ENCODE measurements around the gene KLF3. TPM values are rescaled to one million over a fixed set of nuclear protein-coding genes. Genes with fewer than 3 reads are reported as not detected.

Gene KLF3
- total and polyA plus RNA-seq, 2 experiments from 2014 or later = 15.0 to 16.5 TPM

DNA sequence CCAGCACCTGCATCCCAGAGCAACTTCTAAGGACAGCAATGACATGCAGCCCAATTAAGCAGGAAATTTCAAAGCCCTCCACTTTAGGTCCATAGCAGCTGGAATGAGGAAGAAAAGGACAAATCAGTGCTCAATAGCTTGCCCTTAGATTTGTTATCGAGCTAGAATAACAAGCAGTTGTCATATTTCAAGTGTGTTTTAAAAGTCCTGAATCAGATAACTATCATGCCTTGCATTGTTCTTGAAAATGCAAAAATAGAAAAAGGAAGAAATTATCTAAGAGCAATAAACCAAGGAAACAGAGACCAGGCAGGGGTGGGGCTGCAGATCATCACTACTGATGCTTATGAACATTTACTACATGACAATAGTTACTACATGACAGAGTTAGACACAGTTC lies 43.9 kb upstream of the KLF3 start:
- H3K4me2 ChIP-seq = no peak overlapping the region
- no peak for DNase-seq (ENCODE audit: low spot score)
- H3K4me3 ChIP-seq = no peak overlapping the region
- H4K20me1 ChIP-seq (replicated peaks; ENCODE audit: insufficient read depth) = no peaks in the 10 kb centered on the region
- no peak overlapping the region for H3K27ac ChIP-seq (ENCODE audit: low read depth)
- H3K36me3 ChIP-seq (ENCODE audit: insufficient read depth) = no peaks in the 10 kb centered on the region
- TF ChIP-seq POLR2AphosphoS5 (IDR thresholded peaks at IDR 0.05; ENCODE audit: low read depth) (no peak), NANOG (IDR thresholded peaks at IDR 0.05; ENCODE audit: borderline replicate concordance) (no peak), STAT1 (IDR thresholded peaks at IDR 0.05; ENCODE audit: unreplicated experiment) (no peak), ZNF114 (CRISPR knock-in tag; IDR thresholded peaks at IDR 0.05) (no peak), ZNF331 (CRISPR knock-in tag; IDR thresholded peaks at IDR 0.05; ENCODE audit: low read depth) (no peak), EZH2 (IDR thresholded peaks at IDR 0.05; ENCODE audit: low read depth, unreplicated experiment) (no peak), JUNB (IDR thresholded peaks at IDR 0.05; ENCODE audit: unreplicated experiment) (no peak), CREB1 (CRISPR knock-in tag; IDR thresholded peaks at IDR 0.05; ENCODE audit: low read depth) (no peak), EZH2phosphoT487 (IDR thresholded peaks at IDR 0.05; ENCODE audit: unreplicated experiment) (no peak)
- TF ChIP-seq, protein P1, sequence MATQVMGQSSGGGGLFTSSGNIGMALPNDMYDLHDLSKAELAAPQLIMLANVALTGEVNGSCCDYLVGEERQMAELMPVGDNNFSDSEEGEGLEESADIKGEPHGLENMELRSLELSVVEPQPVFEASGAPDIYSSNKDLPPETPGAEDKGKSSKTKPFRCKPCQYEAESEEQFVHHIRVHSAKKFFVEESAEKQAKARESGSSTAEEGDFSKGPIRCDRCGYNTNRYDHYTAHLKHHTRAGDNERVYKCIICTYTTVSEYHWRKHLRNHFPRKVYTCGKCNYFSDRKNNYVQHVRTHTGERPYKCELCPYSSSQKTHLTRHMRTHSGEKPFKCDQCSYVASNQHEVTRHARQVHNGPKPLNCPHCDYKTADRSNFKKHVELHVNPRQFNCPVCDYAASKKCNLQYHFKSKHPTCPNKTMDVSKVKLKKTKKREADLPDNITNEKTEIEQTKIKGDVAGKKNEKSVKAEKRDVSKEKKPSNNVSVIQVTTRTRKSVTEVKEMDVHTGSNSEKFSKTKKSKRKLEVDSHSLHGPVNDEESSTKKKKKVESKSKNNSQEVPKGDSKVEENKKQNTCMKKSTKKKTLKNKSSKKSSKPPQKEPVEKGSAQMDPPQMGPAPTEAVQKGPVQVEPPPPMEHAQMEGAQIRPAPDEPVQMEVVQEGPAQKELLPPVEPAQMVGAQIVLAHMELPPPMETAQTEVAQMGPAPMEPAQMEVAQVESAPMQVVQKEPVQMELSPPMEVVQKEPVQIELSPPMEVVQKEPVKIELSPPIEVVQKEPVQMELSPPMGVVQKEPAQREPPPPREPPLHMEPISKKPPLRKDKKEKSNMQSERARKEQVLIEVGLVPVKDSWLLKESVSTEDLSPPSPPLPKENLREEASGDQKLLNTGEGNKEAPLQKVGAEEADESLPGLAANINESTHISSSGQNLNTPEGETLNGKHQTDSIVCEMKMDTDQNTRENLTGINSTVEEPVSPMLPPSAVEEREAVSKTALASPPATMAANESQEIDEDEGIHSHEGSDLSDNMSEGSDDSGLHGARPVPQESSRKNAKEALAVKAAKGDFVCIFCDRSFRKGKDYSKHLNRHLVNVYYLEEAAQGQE (IDR thresholded peaks at IDR 0.05; ENCODE audit: unreplicated experiment) = no peak
- TF ChIP-seq, protein P2, sequence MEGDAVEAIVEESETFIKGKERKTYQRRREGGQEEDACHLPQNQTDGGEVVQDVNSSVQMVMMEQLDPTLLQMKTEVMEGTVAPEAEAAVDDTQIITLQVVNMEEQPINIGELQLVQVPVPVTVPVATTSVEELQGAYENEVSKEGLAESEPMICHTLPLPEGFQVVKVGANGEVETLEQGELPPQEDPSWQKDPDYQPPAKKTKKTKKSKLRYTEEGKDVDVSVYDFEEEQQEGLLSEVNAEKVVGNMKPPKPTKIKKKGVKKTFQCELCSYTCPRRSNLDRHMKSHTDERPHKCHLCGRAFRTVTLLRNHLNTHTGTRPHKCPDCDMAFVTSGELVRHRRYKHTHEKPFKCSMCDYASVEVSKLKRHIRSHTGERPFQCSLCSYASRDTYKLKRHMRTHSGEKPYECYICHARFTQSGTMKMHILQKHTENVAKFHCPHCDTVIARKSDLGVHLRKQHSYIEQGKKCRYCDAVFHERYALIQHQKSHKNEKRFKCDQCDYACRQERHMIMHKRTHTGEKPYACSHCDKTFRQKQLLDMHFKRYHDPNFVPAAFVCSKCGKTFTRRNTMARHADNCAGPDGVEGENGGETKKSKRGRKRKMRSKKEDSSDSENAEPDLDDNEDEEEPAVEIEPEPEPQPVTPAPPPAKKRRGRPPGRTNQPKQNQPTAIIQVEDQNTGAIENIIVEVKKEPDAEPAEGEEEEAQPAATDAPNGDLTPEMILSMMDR (conservative IDR thresholded peaks at IDR 0.05; ENCODE audit: low read depth in 2 of 2) = no peak
- TF ChIP-seq, protein P3, sequence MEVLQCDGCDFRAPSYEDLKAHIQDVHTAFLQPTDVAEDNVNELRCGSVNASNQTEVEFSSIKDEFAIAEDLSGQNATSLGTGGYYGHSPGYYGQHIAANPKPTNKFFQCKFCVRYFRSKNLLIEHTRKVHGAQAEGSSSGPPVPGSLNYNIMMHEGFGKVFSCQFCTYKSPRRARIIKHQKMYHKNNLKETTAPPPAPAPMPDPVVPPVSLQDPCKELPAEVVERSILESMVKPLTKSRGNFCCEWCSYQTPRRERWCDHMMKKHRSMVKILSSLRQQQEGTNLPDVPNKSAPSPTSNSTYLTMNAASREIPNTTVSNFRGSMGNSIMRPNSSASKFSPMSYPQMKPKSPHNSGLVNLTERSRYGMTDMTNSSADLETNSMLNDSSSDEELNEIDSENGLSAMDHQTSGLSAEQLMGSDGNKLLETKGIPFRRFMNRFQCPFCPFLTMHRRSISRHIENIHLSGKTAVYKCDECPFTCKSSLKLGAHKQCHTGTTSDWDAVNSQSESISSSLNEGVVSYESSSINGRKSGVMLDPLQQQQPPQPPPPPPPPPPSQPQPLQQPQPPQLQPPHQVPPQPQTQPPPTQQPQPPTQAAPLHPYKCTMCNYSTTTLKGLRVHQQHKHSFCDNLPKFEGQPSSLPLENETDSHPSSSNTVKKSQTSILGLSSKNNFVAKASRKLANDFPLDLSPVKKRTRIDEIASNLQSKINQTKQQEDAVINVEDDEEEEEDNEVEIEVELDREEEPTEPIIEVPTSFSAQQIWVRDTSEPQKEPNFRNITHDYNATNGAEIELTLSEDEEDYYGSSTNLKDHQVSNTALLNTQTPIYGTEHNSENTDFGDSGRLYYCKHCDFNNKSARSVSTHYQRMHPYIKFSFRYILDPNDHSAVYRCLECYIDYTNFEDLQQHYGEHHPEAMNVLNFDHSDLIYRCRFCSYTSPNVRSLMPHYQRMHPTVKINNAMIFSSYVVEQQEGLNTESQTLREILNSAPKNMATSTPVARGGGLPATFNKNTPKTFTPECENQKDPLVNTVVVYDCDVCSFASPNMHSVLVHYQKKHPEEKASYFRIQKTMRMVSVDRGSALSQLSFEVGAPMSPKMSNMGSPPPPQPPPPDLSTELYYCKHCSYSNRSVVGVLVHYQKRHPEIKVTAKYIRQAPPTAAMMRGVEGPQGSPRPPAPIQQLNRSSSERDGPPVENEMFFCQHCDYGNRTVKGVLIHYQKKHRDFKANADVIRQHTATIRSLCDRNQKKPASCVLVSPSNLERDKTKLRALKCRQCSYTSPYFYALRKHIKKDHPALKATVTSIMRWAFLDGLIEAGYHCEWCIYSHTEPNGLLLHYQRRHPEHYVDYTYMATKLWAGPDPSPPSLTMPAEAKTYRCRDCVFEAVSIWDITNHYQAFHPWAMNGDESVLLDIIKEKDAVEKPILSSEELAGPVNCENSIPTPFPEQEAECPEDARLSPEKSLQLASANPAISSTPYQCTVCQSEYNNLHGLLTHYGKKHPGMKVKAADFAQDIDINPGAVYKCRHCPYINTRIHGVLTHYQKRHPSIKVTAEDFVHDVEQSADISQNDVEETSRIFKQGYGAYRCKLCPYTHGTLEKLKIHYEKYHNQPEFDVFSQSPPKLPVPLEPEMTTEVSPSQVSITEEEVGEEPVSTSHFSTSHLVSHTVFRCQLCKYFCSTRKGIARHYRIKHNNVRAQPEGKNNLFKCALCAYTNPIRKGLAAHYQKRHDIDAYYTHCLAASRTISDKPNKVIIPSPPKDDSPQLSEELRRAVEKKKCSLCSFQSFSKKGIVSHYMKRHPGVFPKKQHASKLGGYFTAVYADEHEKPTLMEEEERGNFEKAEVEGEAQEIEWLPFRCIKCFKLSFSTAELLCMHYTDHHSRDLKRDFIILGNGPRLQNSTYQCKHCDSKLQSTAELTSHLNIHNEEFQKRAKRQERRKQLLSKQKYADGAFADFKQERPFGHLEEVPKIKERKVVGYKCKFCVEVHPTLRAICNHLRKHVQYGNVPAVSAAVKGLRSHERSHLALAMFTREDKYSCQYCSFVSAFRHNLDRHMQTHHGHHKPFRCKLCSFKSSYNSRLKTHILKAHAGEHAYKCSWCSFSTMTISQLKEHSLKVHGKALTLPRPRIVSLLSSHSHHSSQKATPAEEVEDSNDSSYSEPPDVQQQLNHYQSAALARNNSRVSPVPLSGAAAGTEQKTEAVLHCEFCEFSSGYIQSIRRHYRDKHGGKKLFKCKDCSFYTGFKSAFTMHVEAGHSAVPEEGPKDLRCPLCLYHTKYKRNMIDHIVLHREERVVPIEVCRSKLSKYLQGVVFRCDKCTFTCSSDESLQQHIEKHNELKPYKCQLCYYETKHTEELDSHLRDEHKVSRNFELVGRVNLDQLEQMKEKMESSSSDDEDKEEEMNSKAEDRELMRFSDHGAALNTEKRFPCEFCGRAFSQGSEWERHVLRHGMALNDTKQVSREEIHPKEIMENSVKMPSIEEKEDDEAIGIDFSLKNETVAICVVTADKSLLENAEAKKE (CRISPR knock-in tag; IDR thresholded peaks at IDR 0.05) = no peak
- TF ChIP-seq, protein P4, sequence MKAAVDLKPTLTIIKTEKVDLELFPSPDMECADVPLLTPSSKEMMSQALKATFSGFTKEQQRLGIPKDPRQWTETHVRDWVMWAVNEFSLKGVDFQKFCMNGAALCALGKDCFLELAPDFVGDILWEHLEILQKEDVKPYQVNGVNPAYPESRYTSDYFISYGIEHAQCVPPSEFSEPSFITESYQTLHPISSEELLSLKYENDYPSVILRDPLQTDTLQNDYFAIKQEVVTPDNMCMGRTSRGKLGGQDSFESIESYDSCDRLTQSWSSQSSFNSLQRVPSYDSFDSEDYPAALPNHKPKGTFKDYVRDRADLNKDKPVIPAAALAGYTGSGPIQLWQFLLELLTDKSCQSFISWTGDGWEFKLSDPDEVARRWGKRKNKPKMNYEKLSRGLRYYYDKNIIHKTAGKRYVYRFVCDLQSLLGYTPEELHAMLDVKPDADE (IDR thresholded peaks at IDR 0.05) = no peak
- no peak overlapping the region for H3K27ac Mint-ChIP-seq
- H3K27me3 Mint-ChIP-seq (ENCODE audit: insufficient read depth, low read depth, poor library complexity) = peaks cover 3% of the 10 kb centered on the region
- no peak overlapping the region for H2AFZ ChIP-seq
- no peaks in the 10 kb centered on the region for H3K4me1 ChIP-seq (ENCODE audit: insufficient read depth)
- H3F3A ChIP-seq (replicated peaks; ENCODE audit: low read depth) = no peaks in the 10 kb centered on the region
- H3K4me3 Mint-ChIP-seq = no peak overlapping the region
- H3K27me3 ChIP-seq (ENCODE audit: insufficient read depth) = no peaks in the 10 kb centered on the region
- H3K9me2 ChIP-seq (ENCODE audit: insufficient read depth) = no peaks in the 10 kb centered on the region
- no peak for ATAC-seq
- peaks cover 3% of the 10 kb centered on the region for H3K4me1 Mint-ChIP-seq
- no peaks in the 10 kb centered on the region for H3K79me2 ChIP-seq (replicated peaks; ENCODE audit: insufficient read depth)
- H3K9me3 Mint-ChIP-seq = no peaks in the 10 kb centered on the region; the same call in 2 of the 3 replicates
- peaks cover 8% of the 10 kb centered on the region; the same call in 1 of the 3 replicates for H3K36me3 Mint-ChIP-seq (ENCODE audit: low read depth)
